DOHH2 (cell line): Measurements from ENCODE around the gene CFAP77.

Experiments used
- EZH2phosphoT487 ChIP-seq: fragments of 200-600 bp; sonication (generic); IDR thresholded peaks from 2 replicates; pipeline ENCODE4 v1.6.1; 2017; ENCODE audit warnings: borderline replicate concordance, mild to moderate bottlenecking, antibody characterized with exemption, low read length, moderate library complexity, mixed read lengths
- TF ChIP-seq, protein P1 (sequence below): fragments of 200-600 bp; sonication (generic); IDR thresholded peaks from one replicate; pipeline ENCODE4 v1.5.1; 2014; ENCODE audit warnings: antibody characterized with exemption, mild to moderate bottlenecking, low read depth, low read length; ENCODE audit not compliant: poor library complexity, severe bottlenecking

DNA sequence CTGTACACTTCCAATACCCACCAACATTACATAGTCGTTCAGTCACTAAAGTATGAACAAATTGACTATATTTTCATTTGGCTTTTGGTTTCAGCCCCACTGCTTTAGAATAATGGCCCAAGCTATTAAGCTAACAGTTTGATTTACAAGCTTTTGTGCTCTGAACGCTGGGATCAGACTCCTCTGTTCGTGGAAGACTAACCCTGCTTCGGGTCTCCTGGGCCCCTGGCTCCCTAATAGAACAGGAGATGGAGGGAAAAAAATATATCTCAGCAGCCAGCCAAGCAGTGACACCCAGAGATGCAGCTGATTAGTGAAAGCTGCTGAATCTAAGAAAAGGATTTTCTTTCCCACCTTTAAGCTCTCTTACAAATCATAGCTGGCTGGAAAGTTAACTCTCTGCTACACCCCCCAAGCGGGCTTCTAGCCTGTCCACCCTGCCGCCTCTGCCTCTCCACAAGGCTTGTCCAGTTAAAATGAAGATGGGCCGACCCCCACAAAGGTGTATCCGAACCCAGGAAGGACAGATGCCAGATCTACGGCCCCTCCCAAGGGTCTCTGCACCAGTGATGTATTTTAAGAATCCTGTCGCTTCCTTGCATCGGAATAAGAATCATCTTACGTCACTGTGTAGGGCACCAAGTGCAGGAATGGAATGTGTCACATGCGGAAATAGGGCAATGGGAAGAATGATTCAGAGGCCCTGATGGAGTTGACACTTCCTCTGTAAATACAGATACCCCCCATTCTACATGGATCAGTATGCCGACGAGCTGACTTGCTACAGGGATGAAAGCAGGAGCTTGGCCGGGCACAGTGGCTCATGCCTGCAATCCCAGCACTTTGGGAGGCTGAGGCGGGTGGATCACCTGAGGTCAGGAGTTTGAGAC, 139.0 kb downstream of the CFAP77 start:
- TF ChIP-seq, protein P1, sequence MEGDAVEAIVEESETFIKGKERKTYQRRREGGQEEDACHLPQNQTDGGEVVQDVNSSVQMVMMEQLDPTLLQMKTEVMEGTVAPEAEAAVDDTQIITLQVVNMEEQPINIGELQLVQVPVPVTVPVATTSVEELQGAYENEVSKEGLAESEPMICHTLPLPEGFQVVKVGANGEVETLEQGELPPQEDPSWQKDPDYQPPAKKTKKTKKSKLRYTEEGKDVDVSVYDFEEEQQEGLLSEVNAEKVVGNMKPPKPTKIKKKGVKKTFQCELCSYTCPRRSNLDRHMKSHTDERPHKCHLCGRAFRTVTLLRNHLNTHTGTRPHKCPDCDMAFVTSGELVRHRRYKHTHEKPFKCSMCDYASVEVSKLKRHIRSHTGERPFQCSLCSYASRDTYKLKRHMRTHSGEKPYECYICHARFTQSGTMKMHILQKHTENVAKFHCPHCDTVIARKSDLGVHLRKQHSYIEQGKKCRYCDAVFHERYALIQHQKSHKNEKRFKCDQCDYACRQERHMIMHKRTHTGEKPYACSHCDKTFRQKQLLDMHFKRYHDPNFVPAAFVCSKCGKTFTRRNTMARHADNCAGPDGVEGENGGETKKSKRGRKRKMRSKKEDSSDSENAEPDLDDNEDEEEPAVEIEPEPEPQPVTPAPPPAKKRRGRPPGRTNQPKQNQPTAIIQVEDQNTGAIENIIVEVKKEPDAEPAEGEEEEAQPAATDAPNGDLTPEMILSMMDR = no peak
- no peak for TF ChIP-seq EZH2phosphoT487
